Colonic mucosa (tissue), 4 donors: ENCODE results near the gene KDM6B. TPM values are rescaled to one million over a fixed set of nuclear protein-coding genes. Genes with fewer than 3 reads are reported as not detected.
"Not testable (repeated sequence)": the region's sequence is repeated elsewhere in the genome, so short reads cannot be mapped to it uniquely, and the experiment has no call there.

Source experiments
- DNase-seq: peaks from one replicate; pipeline ENCODE4 v3.0.0-alpha.2; 2020
- H3K27ac ChIP-seq: fragments of 200-600 bp; one replicate; pipeline ENCODE4 v1.8.0; 2021
- H3K27me3 ChIP-seq: fragments of 200-600 bp; one replicate; pipeline ENCODE4 v1.8.0; 2021
- H3K36me3 ChIP-seq: fragments of 200-600 bp; one replicate; pipeline ENCODE4 v1.8.0; 2021
- H3K4me1 ChIP-seq: fragments of 200-600 bp; one replicate; pipeline ENCODE4 v1.8.0; 2021; ENCODE audit warnings: mild to moderate bottlenecking
- H3K4me3 ChIP-seq: fragments of 200-600 bp; one replicate; pipeline ENCODE4 v1.8.0; 2021
- H3K9ac ChIP-seq, 2 donors: one replicate each; pipeline ENCODE4 v1.7.0; 2013; ENCODE audit warnings: control low read depth in 2 of 2, low read depth in 2 of 2, low read length in 2 of 2
- H3K9me3 ChIP-seq: fragments of 200-600 bp; one replicate; pipeline ENCODE4 v1.8.0; 2021
- CTCF ChIP-seq: fragments of 200-600 bp; IDR thresholded peaks from one replicate; pipeline ENCODE4 v1.8.0; 2022; ENCODE audit warnings: antibody characterized with exemption, mild to moderate bottlenecking
- intact Hi-C: fragments of 100-400 bp; cut with DNase I; formaldehyde crosslinking; loops from one replicate; pipeline ENCODE4 v1.14.1; 2022
- total RNA-seq, 2 donors: library from RNA; stranded (reverse); fragmentation: NEBNext Ultra II Directional in 1 of 2; extraction: Animal tissue kit (Norgen Biotek cat#: 25700) in 1 of 2; gene quantifications; one replicate each; pipeline ENCODE4 v1.2.1, GENCODE V29; 2021
- donor health status: healthy.
- donor health status: DM: no; HTN: no; CAD: no.
- donor health status: DM: no; HTN: no; CAD: no.

The KDM6B gene
- total RNA-seq, 2 donors from 2014 or later = 32.7 to 42.6 TPM

GRCh38 chr17:7807206-7807605, 26.8 kb upstream of the KDM6B start:
- intact Hi-C loops = no loop called here
- H3K9me3 ChIP-seq = no peaks in the 10 kb centered on the region
- DNase-seq = no peak

DNA sequence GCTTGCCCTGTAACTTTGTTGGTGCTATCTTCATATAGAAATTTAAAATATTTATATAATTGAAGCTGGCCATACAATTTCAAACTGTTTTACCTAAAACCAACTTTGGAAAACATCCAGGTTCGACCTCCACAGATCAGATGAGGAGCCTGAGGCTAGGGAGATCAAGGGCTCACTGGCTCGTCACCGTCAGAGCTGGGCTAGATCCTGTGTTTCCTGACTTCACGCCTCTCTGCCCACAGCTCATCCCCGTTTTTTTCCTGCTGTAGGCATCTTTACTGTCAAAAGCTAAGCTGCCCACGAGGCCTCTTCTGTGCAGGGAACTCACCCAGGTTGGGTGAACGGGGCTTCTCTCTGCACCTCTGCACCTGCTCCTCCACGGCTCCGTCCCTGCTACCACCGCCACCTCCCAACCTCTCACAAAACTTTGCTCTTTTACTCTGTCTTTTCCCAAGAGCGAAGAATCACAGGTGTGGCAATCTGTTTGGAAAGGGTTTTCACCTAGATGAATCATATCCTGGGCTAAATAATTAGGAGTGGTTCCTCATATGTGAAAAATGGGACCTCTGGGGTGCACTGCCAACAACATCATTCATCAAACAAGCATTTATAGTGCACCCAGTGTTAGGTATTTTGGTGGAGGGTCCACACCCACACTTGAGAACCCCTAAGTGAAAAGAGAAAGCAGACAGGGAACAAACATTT, 24.8 kb upstream of the KDM6B start:
- H3K27me3 ChIP-seq = no peaks in the 10 kb centered on the region
- no peak for TF ChIP-seq CTCF

More at GRCh38 chr17:7807206-7807605, 26.8 kb upstream of the KDM6B start:
- no peak for TF ChIP-seq CTCF
- Histone ChIP-seq H3K4me3 (no peak overlapping the region), H3K4me1 (no peaks in the 10 kb centered on the region), H3K27ac (no peak overlapping the region), H3K27me3 (no peaks in the 10 kb centered on the region), H3K9ac (no peak overlapping the region), H3K36me3 (no peaks in the 10 kb centered on the region)

GRCh38 chr17:7809791-7810343, 24.1 kb upstream of the KDM6B start:
- H3K9ac ChIP-seq, H3K9me3 ChIP-seq, H3K27me3 ChIP-seq, H3K4me1 ChIP-seq, DNase-seq, intact Hi-C loops, H3K4me3 ChIP-seq, H3K36me3 ChIP-seq, H3K27ac ChIP-seq: not testable (repeated sequence)

More for the DNA sequence above, 24.8 kb upstream of the KDM6B start:
- Histone ChIP-seq H3K4me1 (no peaks in the 10 kb centered on the region), H3K27ac (no peak overlapping the region), H3K9ac (no peak overlapping the region), H3K9me3 (no peaks in the 10 kb centered on the region), H3K36me3 (no peaks in the 10 kb centered on the region), H3K4me3 (no peak overlapping the region)
- intact Hi-C loops = no loop called here
- DNase-seq = no peak

GRCh38 chr17:7811251-7811650, 22.8 kb upstream of the KDM6B start:
- no peak for DNase-seq

DNA sequence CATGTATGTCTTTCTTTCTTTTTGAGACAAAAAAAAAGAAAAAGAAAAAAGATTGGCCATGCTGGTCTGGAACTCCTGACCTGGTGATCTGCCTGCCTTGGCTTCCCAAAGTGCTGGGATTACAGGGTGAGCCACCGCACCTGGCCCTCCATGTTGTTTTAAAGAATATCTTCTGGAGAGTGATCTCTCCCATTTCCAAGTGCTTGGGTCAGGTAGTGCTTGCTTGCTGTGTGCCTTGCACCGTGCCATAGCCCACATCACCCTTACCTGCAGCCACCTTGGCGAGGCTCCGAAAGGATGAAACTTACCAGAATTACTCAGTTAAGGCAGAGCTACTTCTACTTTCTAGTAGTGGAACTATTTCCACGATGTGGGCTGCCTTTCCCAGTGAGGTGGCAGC, 19.0 kb upstream of the KDM6B start:
- Histone ChIP-seq H3K4me3 (no peak overlapping the region), H3K9ac (no peak overlapping the region), H3K9me3 (no peaks in the 10 kb centered on the region), H3K27me3 (no peaks in the 10 kb centered on the region), H3K27ac (no peak overlapping the region), H3K36me3 (no peaks in the 10 kb centered on the region), H3K4me1 (no peaks in the 10 kb centered on the region)
- no peak for TF ChIP-seq CTCF
- intact Hi-C loops = no loop called here
- DNase-seq = no peak

More at GRCh38 chr17:7811251-7811650, 22.8 kb upstream of the KDM6B start:
- Histone ChIP-seq H3K27me3 (no peaks in the 10 kb centered on the region), H3K4me3 (no peak overlapping the region), H3K36me3 (no peaks in the 10 kb centered on the region), H3K4me1 (no peaks in the 10 kb centered on the region), H3K9me3 (no peaks in the 10 kb centered on the region), H3K9ac (no peak overlapping the region), H3K27ac (no peak overlapping the region)
- TF ChIP-seq CTCF = no peak
- intact Hi-C loops = no loop called here

DNA sequence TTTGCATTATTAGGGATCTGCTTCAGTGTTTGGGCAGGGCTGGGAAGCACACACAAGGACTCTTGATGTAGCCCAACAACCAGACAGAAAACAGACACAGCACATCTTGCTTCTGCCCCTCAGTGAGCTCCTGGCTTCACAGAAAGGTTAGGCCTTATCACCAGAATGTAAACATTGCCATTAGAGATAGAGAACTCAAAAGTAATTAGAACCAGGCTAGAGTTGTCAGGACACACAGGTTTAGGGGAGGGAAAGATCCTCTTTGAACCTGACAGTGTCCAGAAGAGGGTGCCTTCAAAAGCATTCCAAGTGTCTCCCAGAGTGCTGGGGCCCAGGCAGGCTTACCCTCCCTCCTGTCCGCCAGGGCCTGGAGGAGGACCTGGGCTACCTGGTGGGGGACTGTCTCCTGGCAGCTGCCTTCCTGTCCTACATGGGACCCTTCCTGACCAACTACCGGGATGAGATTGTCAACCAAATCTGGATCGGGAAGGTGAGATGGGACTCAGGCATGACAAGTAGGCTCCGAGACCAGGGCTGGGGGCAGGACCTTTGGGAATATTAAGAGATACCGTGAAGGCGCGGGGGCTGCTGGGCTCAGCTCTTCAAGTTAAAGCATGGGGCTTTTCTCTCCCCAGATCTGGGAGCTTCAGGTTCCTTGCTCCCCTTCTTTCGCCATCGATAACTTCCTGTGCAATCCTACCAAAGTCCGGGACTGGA, 16.9 kb upstream of the KDM6B start:
- no peak overlapping the region for H3K27ac ChIP-seq
- H3K9me3 ChIP-seq = no peaks in the 10 kb centered on the region
- no peaks in the 10 kb centered on the region for H3K27me3 ChIP-seq
- intact Hi-C loops = no loop called here
- H3K9ac ChIP-seq = no peak overlapping the region
- no peak for TF ChIP-seq CTCF
- no peak overlapping the region for H3K4me3 ChIP-seq
- no peaks in the 10 kb centered on the region for H3K4me1 ChIP-seq
- H3K36me3 ChIP-seq = no peaks in the 10 kb centered on the region
- no peak for DNase-seq
